Measurements from ENCODE around the gene ADAT2.

The ADAT2 gene

GRCh38 chr6:143396497-143397226 is 53.8 kb downstream of the ADAT2 start:
- DNase-seq (ENCODE audit: low read depth), result no peak

- DNase-seq (ENCODE audit: low read depth), result no peak
Measured at GRCh38 chr6:143395699-143396098, 54.8 kb downstream of the ADAT2 start.

DNA sequence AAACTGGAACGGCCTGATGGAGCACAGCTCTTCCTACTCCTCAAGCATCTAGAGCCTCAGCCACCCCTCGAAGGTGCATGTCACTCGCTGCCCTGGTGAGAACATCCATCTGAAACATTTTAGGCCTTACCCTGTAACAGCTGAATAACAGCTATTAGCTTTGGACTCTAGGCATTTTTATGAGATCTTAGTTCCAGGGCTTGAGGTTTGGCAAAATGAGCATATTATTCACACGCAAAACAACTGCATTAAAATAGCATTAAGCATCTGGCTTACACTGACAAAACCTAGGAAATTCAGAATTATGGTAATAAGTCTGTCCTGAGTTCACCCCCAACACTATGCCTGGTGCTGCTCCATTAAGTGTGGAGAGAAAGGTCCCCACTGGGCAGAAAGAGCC is 56.1 kb downstream of the ADAT2 start:
- DNase-seq (ENCODE audit: low read depth), result no peak

DNA sequence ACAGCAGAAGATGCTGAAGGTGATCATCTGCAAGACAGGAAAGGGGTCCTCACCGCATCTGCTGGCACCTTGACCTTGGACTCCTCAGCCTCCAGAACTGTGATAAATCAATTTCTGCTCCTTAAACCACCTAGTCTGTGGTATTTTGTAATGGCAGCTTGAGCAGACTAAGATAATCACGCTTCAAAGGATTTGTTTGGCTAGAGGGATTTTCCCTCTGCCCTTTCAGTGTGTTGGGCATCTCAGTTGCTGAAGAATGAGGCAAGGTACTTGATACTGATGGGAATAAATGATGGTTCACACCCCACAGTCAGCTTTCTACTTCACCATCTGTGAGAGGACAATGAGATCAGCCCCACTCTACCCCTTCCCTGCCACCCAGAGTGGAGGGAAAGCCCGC is 60.2 kb downstream of the ADAT2 start:
- DNase-seq (ENCODE audit: low read depth), result no peak

DNA sequence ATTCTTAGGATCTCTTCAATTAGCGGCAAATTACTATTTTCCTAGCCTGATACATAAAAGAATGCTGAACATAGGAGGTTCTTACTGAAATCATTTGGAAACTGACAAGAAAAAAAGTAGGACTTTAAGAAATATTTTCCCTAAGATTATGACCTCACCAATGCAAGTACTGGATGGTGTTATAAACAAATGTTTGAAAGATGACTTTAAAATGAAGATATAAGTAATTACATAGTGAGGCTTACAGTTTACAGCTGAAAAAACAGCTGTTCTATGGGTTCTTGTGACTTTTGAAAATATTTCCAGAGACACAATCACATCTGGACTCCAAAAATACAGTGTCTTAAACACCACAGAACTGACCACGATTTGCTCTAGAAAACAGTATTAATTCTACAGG is 64.9 kb downstream of the ADAT2 start:
- no peak for DNase-seq (ENCODE audit: low read depth)

DNA sequence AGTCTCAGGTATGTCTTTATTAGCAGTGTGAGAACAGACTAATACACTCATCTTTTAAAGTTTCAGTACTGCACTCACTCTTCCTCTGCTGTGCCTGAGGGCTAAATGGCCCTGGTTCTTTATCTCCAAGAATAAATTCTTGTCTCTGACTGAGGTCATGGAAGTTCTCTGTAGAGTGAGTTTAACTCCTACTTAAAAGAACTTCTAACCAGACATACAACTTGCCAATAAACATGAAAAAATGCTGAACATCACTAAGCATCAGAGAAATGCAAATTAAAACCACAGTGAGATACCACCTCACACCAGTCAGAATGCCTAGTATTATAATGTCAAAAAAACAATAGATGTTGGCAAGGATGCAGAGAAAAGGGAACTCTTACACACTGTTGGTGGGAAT is 73.6 kb downstream of the ADAT2 start:
- no peak for DNase-seq (ENCODE audit: low read depth)

- DNase-seq (ENCODE audit: low read depth), result no peak
Measured at GRCh38 chr6:143376375-143376774, 74.1 kb downstream of the ADAT2 start.

GRCh38 chr6:143375022-143375585 is 75.4 kb downstream of the ADAT2 start:
- DNase-seq (ENCODE audit: low read depth), result no peak

DNA sequence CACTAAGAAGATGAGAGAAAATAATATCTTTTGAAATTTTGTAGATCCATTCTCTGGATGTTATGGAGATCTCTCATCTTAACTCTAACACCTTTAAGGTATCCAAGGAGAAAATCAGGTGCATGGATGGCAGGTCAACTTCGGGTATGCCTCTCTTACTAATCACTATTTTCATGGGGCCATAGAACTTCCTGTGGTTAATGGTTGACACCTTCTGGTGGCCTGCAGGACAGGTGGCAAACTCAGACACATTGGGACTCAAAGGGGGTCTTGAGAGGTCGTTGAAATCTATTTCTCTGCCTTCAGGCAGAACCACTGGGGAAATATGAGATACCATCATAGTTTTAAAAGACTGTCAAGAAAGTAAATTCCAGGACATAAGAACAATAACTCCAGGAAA is 76.5 kb downstream of the ADAT2 start:
- DNase-seq (ENCODE audit: low read depth), result no peak
